Mucosa of rectum (tissue), 2 donors: ENCODE measurements around the gene IKZF2.

Source experiments
- H3K27ac ChIP-seq, 2 donors: one replicate each; pipeline ENCODE4 v1.7.0; 2013; ENCODE audit warnings: inconsistent platforms in 2 of 2, low read depth in 2 of 2, low read length in 2 of 2
- H3K27me3 ChIP-seq, 2 donors: one replicate each; pipeline ENCODE4 v1.7.0; 2013; ENCODE audit warnings: low read length in 2 of 2; ENCODE audit not compliant: control insufficient read depth in 2 of 2, insufficient read depth in 2 of 2
- H3K36me3 ChIP-seq, 2 donors: one replicate each; pipeline ENCODE4 v1.7.0; 2013; ENCODE audit warnings: low read length in 2 of 2; ENCODE audit not compliant: control insufficient read depth in 2 of 2, insufficient read depth in 2 of 2
- H3K4me1 ChIP-seq, 2 donors: one replicate each; pipeline ENCODE4 v1.7.0; 2013; ENCODE audit warnings: low read length in 2 of 2, mild to moderate bottlenecking in 1 of 2; ENCODE audit not compliant: control insufficient read depth in 2 of 2, insufficient read depth in 2 of 2
- H3K4me3 ChIP-seq, 2 donors: one replicate each; pipeline ENCODE4 v1.7.0; 2013; ENCODE audit warnings: low read length in 2 of 2
- H3K9ac ChIP-seq, 2 donors: one replicate each; pipeline ENCODE4 v1.7.0; 2013; ENCODE audit warnings: low read length in 2 of 2, low read depth in 1 of 2, mild to moderate bottlenecking in 1 of 2
- H3K9me3 ChIP-seq, 2 donors: one replicate each; pipeline ENCODE4 v1.7.0; 2013; ENCODE audit warnings: low read length in 2 of 2; ENCODE audit not compliant: control insufficient read depth in 2 of 2
- donor health status: healthy.
- donor health status: Normal muscosa, but diverticular disease.

The IKZF2 gene

GRCh38 chr2:213010106-213010779 is 141.2 kb downstream of the IKZF2 start:
- Histone ChIP-seq H3K27ac (no peak overlapping the region), H3K4me3 (no peak overlapping the region), H3K36me3 (peaks cover 0 to 2% of the 10 kb centered on the region in 2 donors), H3K4me1 (no peaks in the 10 kb centered on the region), H3K9ac (no peak overlapping the region), H3K27me3 (no peaks in the 10 kb centered on the region), H3K9me3 (no peaks in the 10 kb centered on the region)

GRCh38 chr2:213007290-213007838 is 144.0 kb downstream of the IKZF2 start:
- Histone ChIP-seq H3K27me3 (no peaks in the 10 kb centered on the region), H3K9me3 (no peaks in the 10 kb centered on the region), H3K4me3 (no peak overlapping the region), H3K27ac (no peak overlapping the region), H3K9ac (no peak overlapping the region), H3K36me3 (peaks cover 0 to 2% of the 10 kb centered on the region in 2 donors), H3K4me1 (no peaks in the 10 kb centered on the region)

- H3K9ac ChIP-seq: no peak overlapping the region
- no peak overlapping the region for H3K4me3 ChIP-seq
- H3K4me1 ChIP-seq: no peaks in the 10 kb centered on the region
- H3K27me3 ChIP-seq: no peaks in the 10 kb centered on the region
- H3K9me3 ChIP-seq: no peaks in the 10 kb centered on the region
- peaks cover 0 to 2% of the 10 kb centered on the region in 2 donors for H3K36me3 ChIP-seq
- no peak overlapping the region for H3K27ac ChIP-seq
Measured at GRCh38 chr2:213004197-213004821, 147.1 kb downstream of the IKZF2 start.

- no peaks in the 10 kb centered on the region for H3K4me1 ChIP-seq
- no peak overlapping the region for H3K4me3 ChIP-seq
- H3K9me3 ChIP-seq: no peaks in the 10 kb centered on the region
- H3K27ac ChIP-seq: no peak overlapping the region
- no peaks in the 10 kb centered on the region for H3K27me3 ChIP-seq
- H3K9ac ChIP-seq: no peak overlapping the region
- peaks cover 0 to 2% of the 10 kb centered on the region in 2 donors for H3K36me3 ChIP-seq
Measured at GRCh38 chr2:213002383-213002782, 149.0 kb downstream of the IKZF2 start.

- H3K9ac ChIP-seq: no peak overlapping the region
- H3K27me3 ChIP-seq: no peaks in the 10 kb centered on the region
- no peak overlapping the region for H3K27ac ChIP-seq
- H3K36me3 ChIP-seq: no peaks in the 10 kb centered on the region
- H3K9me3 ChIP-seq: no peaks in the 10 kb centered on the region
- no peaks in the 10 kb centered on the region for H3K4me1 ChIP-seq
- H3K4me3 ChIP-seq: no peak overlapping the region
Measured at GRCh38 chr2:213001297-213001910, 150.0 kb downstream of the IKZF2 start.

- Histone ChIP-seq H3K4me3 (no peak overlapping the region), H3K4me1 (no peaks in the 10 kb centered on the region), H3K36me3 (no peaks in the 10 kb centered on the region), H3K9ac (no peak overlapping the region), H3K27me3 (no peaks in the 10 kb centered on the region), H3K9me3 (no peaks in the 10 kb centered on the region), H3K27ac (no peak overlapping the region)
Measured at GRCh38 chr2:212998626-212999359, 152.6 kb downstream of the IKZF2 start.

GRCh38 chr2:212997526-212998020 is 153.8 kb downstream of the IKZF2 start:
- Histone ChIP-seq H3K4me3 (no peak overlapping the region), H3K27me3 (no peaks in the 10 kb centered on the region), H3K9me3 (no peaks in the 10 kb centered on the region), H3K27ac (no peak overlapping the region), H3K36me3 (no peaks in the 10 kb centered on the region), H3K9ac (no peak overlapping the region), H3K4me1 (no peaks in the 10 kb centered on the region)

- H3K4me3 ChIP-seq: no peak overlapping the region
- no peaks in the 10 kb centered on the region for H3K27me3 ChIP-seq
- no peaks in the 10 kb centered on the region for H3K4me1 ChIP-seq
- H3K9ac ChIP-seq: no peak overlapping the region
- H3K27ac ChIP-seq: no peak overlapping the region
- no peaks in the 10 kb centered on the region for H3K36me3 ChIP-seq
- H3K9me3 ChIP-seq: no peaks in the 10 kb centered on the region
Measured at GRCh38 chr2:212995920-212996319, 155.5 kb downstream of the IKZF2 start.

- no peaks in the 10 kb centered on the region for H3K36me3 ChIP-seq
- H3K27me3 ChIP-seq: no peaks in the 10 kb centered on the region
- H3K9me3 ChIP-seq: no peaks in the 10 kb centered on the region
- no peak overlapping the region for H3K27ac ChIP-seq
- no peaks in the 10 kb centered on the region for H3K4me1 ChIP-seq
- no peak overlapping the region for H3K9ac ChIP-seq
- H3K4me3 ChIP-seq: no peak overlapping the region
Measured at GRCh38 chr2:212994976-212995375, 156.4 kb downstream of the IKZF2 start.
